Measurements from ENCODE around the gene LPO.

The LPO gene

GRCh38 chr17:58192612-58193011 is 45.8 kb upstream of the LPO start, which contains the start of gene EPX:
EPX (plus strand) TSS chr17:58192726; CDS start chr17:58192847, 121 bp downstream.
- H3K4me3 ChIP-seq (ENCODE audit: low read length) = no peak within 1 kb of the TSS
- no peak within 1 kb of the TSS for H3K9ac ChIP-seq (ENCODE audit: low read length)
- H3K27me3 ChIP-seq (replicated peaks; ENCODE audit: insufficient read depth, low read length) = peaks cover 56% of the 10 kb centered on the region
- no peak for DNase-seq
- TF ChIP-seq EZH2 (optimal IDR thresholded peaks at IDR 0.05; ENCODE audit: low read depth, low read length) (no peak), EZH2phosphoT487 (IDR thresholded peaks at IDR 0.05; ENCODE audit: low read length) (no peak)
- TF ChIP-seq, protein P1, sequence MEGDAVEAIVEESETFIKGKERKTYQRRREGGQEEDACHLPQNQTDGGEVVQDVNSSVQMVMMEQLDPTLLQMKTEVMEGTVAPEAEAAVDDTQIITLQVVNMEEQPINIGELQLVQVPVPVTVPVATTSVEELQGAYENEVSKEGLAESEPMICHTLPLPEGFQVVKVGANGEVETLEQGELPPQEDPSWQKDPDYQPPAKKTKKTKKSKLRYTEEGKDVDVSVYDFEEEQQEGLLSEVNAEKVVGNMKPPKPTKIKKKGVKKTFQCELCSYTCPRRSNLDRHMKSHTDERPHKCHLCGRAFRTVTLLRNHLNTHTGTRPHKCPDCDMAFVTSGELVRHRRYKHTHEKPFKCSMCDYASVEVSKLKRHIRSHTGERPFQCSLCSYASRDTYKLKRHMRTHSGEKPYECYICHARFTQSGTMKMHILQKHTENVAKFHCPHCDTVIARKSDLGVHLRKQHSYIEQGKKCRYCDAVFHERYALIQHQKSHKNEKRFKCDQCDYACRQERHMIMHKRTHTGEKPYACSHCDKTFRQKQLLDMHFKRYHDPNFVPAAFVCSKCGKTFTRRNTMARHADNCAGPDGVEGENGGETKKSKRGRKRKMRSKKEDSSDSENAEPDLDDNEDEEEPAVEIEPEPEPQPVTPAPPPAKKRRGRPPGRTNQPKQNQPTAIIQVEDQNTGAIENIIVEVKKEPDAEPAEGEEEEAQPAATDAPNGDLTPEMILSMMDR (IDR thresholded peaks at IDR 0.05; ENCODE audit: low read length) = no peak
- no peak within 1 kb of the TSS for H2AFZ ChIP-seq (ENCODE audit: low read length)
- no peaks in the 10 kb centered on the region for H3K9me3 ChIP-seq (replicated peaks; ENCODE audit: insufficient read depth, low read length)
- H3K9me2 ChIP-seq (replicated peaks; ENCODE audit: insufficient read depth, low read length) = no peaks in the 10 kb centered on the region
- H3F3A ChIP-seq (ENCODE audit: insufficient read depth, low read length) = no peaks in the 10 kb centered on the region
- H3K4me2 ChIP-seq (ENCODE audit: low read depth, low read length) = no peak within 1 kb of the TSS
- no peaks in the 10 kb centered on the region for H3K79me2 ChIP-seq (ENCODE audit: low read length)
- no peaks in the 10 kb centered on the region for H3K36me3 ChIP-seq (replicated peaks; ENCODE audit: insufficient read depth, low read length)
- no peak within 1 kb of the TSS for H3K27ac ChIP-seq (ENCODE audit: low read length)
- H4K20me1 ChIP-seq (ENCODE audit: insufficient read depth, low read length) = no peaks in the 10 kb centered on the region
- H3K4me1 ChIP-seq (ENCODE audit: low read length) = 0 out of 2 replicates have a peak, but pooled peaks cover 4% of the 10 kb centered on the region

GRCh38 chr17:58193641-58194255 is 44.6 kb upstream of the LPO start:
- Histone ChIP-seq H3F3A (ENCODE audit: insufficient read depth, low read length) (no peaks in the 10 kb centered on the region), H3K27ac (ENCODE audit: low read length) (no peak overlapping the region), H2AFZ (ENCODE audit: low read length) (no peak overlapping the region), H3K9me2 (replicated peaks; ENCODE audit: insufficient read depth, low read length) (no peaks in the 10 kb centered on the region), H3K36me3 (replicated peaks; ENCODE audit: insufficient read depth, low read length) (no peaks in the 10 kb centered on the region), H3K4me3 (ENCODE audit: low read length) (no peak overlapping the region), H4K20me1 (ENCODE audit: insufficient read depth, low read length) (no peaks in the 10 kb centered on the region), H3K9me3 (replicated peaks; ENCODE audit: insufficient read depth, low read length) (no peaks in the 10 kb centered on the region), H3K4me1 (ENCODE audit: low read length) (0 out of 2 replicates have a peak, but pooled peaks cover 4% of the 10 kb centered on the region), H3K27me3 (replicated peaks; ENCODE audit: insufficient read depth, low read length) (peaks cover 59% of the 10 kb centered on the region), H3K79me2 (ENCODE audit: low read length) (no peaks in the 10 kb centered on the region), H3K9ac (ENCODE audit: low read length) (no peak overlapping the region), H3K4me2 (ENCODE audit: low read depth, low read length) (no peak overlapping the region)
- no peak for DNase-seq
- TF ChIP-seq EZH2phosphoT487 (IDR thresholded peaks at IDR 0.05; ENCODE audit: low read length) (no peak), EZH2 (optimal IDR thresholded peaks at IDR 0.05; ENCODE audit: low read depth, low read length) (no peak)
- TF ChIP-seq, protein P1 (IDR thresholded peaks at IDR 0.05; ENCODE audit: low read length) = peak; percentile 20; the same call in 1 of the 2 replicates

- H3K4me2 ChIP-seq (ENCODE audit: low read depth, low read length) = no peak overlapping the region
- no peak overlapping the region for H3K27ac ChIP-seq (ENCODE audit: low read length)
- 0 out of 2 replicates have a peak, but pooled peaks cover 4% of the 10 kb centered on the region for H3K4me1 ChIP-seq (ENCODE audit: low read length)
- DNase-seq = no peak
- no peaks in the 10 kb centered on the region for H4K20me1 ChIP-seq (ENCODE audit: insufficient read depth, low read length)
- no peaks in the 10 kb centered on the region for H3F3A ChIP-seq (ENCODE audit: insufficient read depth, low read length)
- H3K27me3 ChIP-seq (replicated peaks; ENCODE audit: insufficient read depth, low read length) = peaks cover 76% of the 10 kb centered on the region
- no peaks in the 10 kb centered on the region for H3K9me3 ChIP-seq (replicated peaks; ENCODE audit: insufficient read depth, low read length)
- H2AFZ ChIP-seq (ENCODE audit: low read length) = no peak overlapping the region
- H3K79me2 ChIP-seq (ENCODE audit: low read length) = no peaks in the 10 kb centered on the region
- no peak overlapping the region for H3K4me3 ChIP-seq (ENCODE audit: low read length)
- H3K36me3 ChIP-seq (replicated peaks; ENCODE audit: insufficient read depth, low read length) = no peaks in the 10 kb centered on the region
- TF ChIP-seq, protein P1 (IDR thresholded peaks at IDR 0.05; ENCODE audit: low read length) = no peak
- TF ChIP-seq EZH2 (optimal IDR thresholded peaks at IDR 0.05; ENCODE audit: low read depth, low read length) = no peak
- no peak for TF ChIP-seq EZH2phosphoT487 (IDR thresholded peaks at IDR 0.05; ENCODE audit: low read length)
- H3K9ac ChIP-seq (ENCODE audit: low read length) = no peak overlapping the region
- H3K9me2 ChIP-seq (replicated peaks; ENCODE audit: insufficient read depth, low read length) = no peaks in the 10 kb centered on the region
These were observed 42.8 kb upstream of the LPO start for GRCh38 chr17:58195518-58196123.

Data from MM.1S (cell line).